BE2C (cell line): ENCODE measurements around the gene SCG5.

Source experiments
- DNase-seq: peaks from one replicate; pipeline ENCODE4 v3.0.0-alpha.2; 2020
- H3K27me3 ChIP-seq: fragments of 250-450 bp; sonication (Bioruptor Pico); 2 replicates; pipeline ENCODE4 v1.5.1; 2020; ENCODE audit warnings: mild to moderate bottlenecking
- H3K36me3 ChIP-seq: fragments of 250-450 bp; sonication (Bioruptor Pico); 2 replicates; pipeline ENCODE4 v1.5.1; 2020; ENCODE audit warnings: mild to moderate bottlenecking
- H3K4me1 ChIP-seq: fragments of 250-450 bp; sonication (Bioruptor Pico); 2 replicates; pipeline ENCODE4 v1.5.1; 2020
- H3K4me3 ChIP-seq: 2 replicates; pipeline ENCODE4 v1.5.1; 2011; ENCODE audit warnings: low read depth, low read length
- H3K9me3 ChIP-seq: fragments of 250-450 bp; sonication (Bioruptor Pico); 2 replicates; pipeline ENCODE4 v1.5.1; 2020
- TF ChIP-seq, protein P1 (sequence below): IDR thresholded peaks from 2 replicates; pipeline ENCODE4 v1.5.1; 2012; ENCODE audit warnings: mild to moderate bottlenecking, low read depth, low read length

The SCG5 gene

DNA sequence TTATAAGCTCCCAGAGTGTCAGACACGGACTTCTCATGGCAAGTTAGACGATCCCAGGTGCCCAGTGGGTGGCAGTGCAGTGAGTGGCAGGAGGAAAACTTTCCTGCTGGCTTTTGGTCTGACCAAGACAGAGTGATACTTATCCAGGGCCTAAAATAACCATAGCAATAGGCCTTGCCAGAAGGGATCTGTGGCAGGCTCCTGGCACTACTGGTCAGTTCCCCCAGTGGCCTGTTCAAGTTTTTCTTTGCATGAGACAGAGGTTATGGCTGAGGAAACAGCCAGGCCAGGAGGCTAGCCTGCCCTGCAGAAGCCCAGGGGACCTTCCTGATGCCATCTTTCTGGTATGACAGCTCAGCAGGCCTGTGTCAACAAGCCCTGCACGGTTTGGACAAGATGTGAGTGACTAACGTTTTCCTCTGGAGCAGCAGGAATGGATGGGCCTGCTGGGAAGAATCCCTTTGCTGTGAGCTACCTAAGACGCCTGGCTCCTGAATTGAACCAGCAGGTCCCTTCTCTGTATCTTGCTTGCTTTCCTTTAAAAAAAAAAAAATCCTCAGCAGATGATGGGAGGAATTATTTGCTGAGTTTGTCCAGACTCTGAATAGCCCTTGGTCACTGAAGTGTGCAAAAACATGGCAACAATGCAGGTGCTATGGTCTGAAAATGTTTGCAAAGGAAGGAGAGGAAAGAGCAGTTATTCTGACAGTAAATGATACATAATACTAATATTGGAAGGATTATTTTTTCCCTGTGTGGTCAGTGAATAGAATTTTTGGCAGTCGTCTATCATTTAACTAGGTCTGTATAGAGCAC, 18.0 kb downstream of the SCG5 start:
- Histone ChIP-seq H3K27me3 (no peaks in the 10 kb centered on the region), H3K9me3 (no peaks in the 10 kb centered on the region), H3K36me3 (no peaks in the 10 kb centered on the region), H3K4me3 (no peak overlapping the region), H3K4me1 (peaks cover 3% of the 10 kb centered on the region; the same call in 1 of the 2 replicates)
- TF ChIP-seq, protein P1, sequence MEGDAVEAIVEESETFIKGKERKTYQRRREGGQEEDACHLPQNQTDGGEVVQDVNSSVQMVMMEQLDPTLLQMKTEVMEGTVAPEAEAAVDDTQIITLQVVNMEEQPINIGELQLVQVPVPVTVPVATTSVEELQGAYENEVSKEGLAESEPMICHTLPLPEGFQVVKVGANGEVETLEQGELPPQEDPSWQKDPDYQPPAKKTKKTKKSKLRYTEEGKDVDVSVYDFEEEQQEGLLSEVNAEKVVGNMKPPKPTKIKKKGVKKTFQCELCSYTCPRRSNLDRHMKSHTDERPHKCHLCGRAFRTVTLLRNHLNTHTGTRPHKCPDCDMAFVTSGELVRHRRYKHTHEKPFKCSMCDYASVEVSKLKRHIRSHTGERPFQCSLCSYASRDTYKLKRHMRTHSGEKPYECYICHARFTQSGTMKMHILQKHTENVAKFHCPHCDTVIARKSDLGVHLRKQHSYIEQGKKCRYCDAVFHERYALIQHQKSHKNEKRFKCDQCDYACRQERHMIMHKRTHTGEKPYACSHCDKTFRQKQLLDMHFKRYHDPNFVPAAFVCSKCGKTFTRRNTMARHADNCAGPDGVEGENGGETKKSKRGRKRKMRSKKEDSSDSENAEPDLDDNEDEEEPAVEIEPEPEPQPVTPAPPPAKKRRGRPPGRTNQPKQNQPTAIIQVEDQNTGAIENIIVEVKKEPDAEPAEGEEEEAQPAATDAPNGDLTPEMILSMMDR, result no peak; the same call in 1 of the 2 replicates
- DNase-seq, result peak; percentile 64

DNA sequence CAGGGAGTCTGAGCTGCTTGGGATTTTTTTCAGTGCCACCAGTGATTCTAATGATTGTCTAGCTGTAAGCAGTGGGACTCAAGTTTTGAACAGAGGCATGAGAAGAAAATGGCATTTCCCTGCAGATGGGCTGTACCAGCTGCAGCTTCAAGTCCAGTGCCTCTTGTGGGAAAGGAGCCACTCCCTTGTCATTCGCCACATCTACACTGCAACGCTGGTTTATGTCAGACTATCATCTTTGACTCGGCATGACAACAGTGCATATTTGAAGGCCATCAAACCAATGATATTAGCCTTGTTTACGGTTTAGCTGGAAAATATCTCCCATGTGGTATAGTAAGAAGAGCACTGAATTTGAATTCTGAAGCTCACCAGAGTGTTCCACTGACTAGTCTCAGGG, 22.2 kb downstream of the SCG5 start:
- Histone ChIP-seq H3K4me3 (no peak overlapping the region), H3K4me1 (peaks cover 3% of the 10 kb centered on the region; the same call in 1 of the 2 replicates), H3K9me3 (no peaks in the 10 kb centered on the region), H3K36me3 (no peaks in the 10 kb centered on the region), H3K27me3 (no peaks in the 10 kb centered on the region)
- TF ChIP-seq, protein P1, result no peak
- DNase-seq, result no peak

- H3K4me1 ChIP-seq, result peaks cover 4% of the 10 kb centered on the region; the same call in 1 of the 2 replicates
- no peaks in the 10 kb centered on the region for H3K27me3 ChIP-seq
- no peaks in the 10 kb centered on the region for H3K36me3 ChIP-seq
- DNase-seq, result no peak
- TF ChIP-seq, protein P1, result no peak
- no peaks in the 10 kb centered on the region for H3K9me3 ChIP-seq
- H3K4me3 ChIP-seq, result no peak overlapping the region
Measured at GRCh38 chr15:32664796-32665195, 23.3 kb downstream of the SCG5 start.

DNA sequence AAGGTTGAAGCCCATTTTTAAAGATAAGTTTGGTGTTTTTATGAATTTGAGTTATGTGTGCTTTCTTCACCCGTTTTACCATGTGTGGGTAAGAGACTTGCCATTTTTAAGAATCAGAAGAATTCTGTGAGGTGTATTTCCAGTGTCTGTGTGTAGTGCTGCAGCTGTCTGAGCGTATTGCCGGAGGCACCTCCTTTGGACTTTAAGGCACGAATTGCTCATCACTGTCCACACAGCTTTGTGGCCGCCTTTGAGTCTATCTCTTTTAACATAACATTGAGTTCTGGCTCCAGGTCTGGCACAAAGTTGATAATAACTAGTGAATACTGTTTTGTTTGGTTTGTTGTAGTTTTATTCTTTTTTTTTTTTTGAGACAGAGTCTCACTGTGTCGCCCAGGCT, 25.8 kb downstream of the SCG5 start:
- Histone ChIP-seq H3K4me1 (peaks cover 12% of the 10 kb centered on the region), H3K4me3 (no peak overlapping the region), H3K27me3 (no peaks in the 10 kb centered on the region), H3K9me3 (no peaks in the 10 kb centered on the region), H3K36me3 (no peaks in the 10 kb centered on the region)
- TF ChIP-seq, protein P1, result no peak
- DNase-seq, result no peak

DNA sequence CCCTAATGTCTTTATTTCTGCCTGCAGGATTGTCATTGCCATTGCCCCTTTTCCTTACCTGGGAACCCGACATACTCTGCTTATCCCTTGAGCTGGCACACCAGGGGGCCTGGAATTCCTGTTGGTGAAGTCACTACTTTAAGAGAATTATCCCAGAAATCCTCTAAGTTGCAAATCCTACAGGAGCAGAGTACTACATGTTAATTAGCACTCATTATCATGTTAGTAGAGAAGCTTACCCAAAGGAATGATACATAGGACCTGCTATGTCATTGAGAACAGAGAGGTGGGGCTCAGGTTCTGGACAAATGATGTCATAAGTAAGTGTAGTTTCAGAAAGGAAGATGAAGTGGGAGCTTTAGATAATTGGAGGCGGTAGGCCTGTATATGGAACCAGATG, 27.4 kb downstream of the SCG5 start:
- TF ChIP-seq, protein P1, result no peak
- Histone ChIP-seq H3K36me3 (no peaks in the 10 kb centered on the region), H3K9me3 (no peaks in the 10 kb centered on the region), H3K4me1 (peaks cover 12% of the 10 kb centered on the region), H3K4me3 (no peak overlapping the region), H3K27me3 (no peaks in the 10 kb centered on the region)
- DNase-seq, result no peak

DNA sequence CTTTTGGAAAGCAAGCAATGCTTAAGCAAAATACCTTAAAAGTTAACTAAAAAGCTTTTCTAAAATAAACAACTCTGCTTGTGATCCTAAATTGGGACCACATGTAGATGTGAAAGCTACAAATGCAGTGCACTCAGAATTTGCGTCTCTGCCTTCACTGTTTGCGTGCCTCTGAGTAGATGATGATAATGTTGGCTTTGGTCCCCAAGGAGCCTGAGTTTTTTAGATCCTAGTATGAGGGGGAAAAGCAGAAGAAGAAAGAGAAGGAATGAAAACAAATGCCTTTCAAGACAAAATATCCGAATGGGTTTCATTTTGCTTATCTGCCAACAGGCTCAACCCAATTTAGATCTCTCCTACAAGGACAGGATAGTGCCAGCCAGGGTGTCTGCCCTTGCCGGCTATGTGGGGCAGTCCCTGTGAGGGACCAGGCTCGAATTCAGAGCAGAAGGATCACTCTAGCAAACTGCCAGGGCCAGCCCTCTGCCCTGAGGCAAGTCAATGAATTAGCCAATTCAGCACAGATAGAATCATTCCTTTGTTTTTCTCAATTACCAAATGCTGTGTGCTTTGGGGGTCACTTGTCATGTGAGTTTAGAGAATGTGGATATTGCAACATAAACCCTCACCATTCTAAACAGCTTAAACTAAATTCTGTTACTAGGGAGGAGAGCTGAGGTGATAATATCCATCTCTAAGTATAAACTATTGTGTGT, 28.5 kb downstream of the SCG5 start:
- Histone ChIP-seq H3K9me3 (no peaks in the 10 kb centered on the region), H3K36me3 (no peaks in the 10 kb centered on the region), H3K4me3 (peak overlapping the region; percentile 6), H3K27me3 (no peaks in the 10 kb centered on the region), H3K4me1 (peaks cover 12% of the 10 kb centered on the region)
- TF ChIP-seq, protein P1, result no peak
- peak; percentile 87 for DNase-seq
